ENCODE results near the gene C1orf216.

GRCh38 chr1:35675773-35676172 lies 42.9 kb downstream of the C1orf216 start:
- TF ChIP-seq POLR2AphosphoS5 (IDR thresholded peaks at IDR 0.05; ENCODE audit: borderline replicate concordance, low read depth, low read length) = no peak
- no peak for TF ChIP-seq EZH2 (IDR thresholded peaks at IDR 0.05)
